ENCODE results near the gene MLXIP.

Gene MLXIP

GRCh38 chr12:122189626-122190475, 111.3 kb downstream of the MLXIP start:
- no peak for DNase-seq

GRCh38 chr12:122190842-122191668, 112.5 kb downstream of the MLXIP start:
- DNase-seq: peak; percentile 91

- no peak for DNase-seq
These were observed 113.9 kb downstream of the MLXIP start for GRCh38 chr12:122192441-122192840.

GRCh38 chr12:122194804-122195203, 116.2 kb downstream of the MLXIP start:
- DNase-seq: no peak

GRCh38 chr12:122195405-122195804, 116.8 kb downstream of the MLXIP start:
- no peak for DNase-seq

Data from islet precursor cell (in vitro differentiated cells).